Fibroblast of lung (primary cell): ENCODE results near the gene SETBP1. TPM values are rescaled to one million over a fixed set of nuclear protein-coding genes. Genes with fewer than 3 reads are reported as not detected.

Experiments
- DNase-seq, 2 donors: peaks; one replicate each; pipeline versions ENCODE4 v3.0.0 to v3.0.0-alpha.2; 2010; ENCODE audit warnings: low read depth in 2 of 2
- H2AFZ ChIP-seq: 2 replicates; pipeline ENCODE4 v1.5.1; 2012; ENCODE audit warnings: low read length, control low read depth, inconsistent platforms
- H3K27ac ChIP-seq: 2 replicates; pipeline ENCODE4 v1.5.1; 2011; ENCODE audit warnings: low read length, control low read depth; ENCODE audit not compliant: insufficient read depth
- H3K27me3 ChIP-seq: 2 replicates; pipeline ENCODE4 v1.5.1; 2011; ENCODE audit warnings: mild to moderate bottlenecking, low read length; ENCODE audit not compliant: control insufficient read depth, insufficient read depth
- H3K36me3 ChIP-seq: 2 replicates; pipeline ENCODE4 v1.5.1; 2011; ENCODE audit warnings: low read length; ENCODE audit not compliant: control insufficient read depth, insufficient read depth
- H3K4me1 ChIP-seq: 2 replicates; pipeline ENCODE4 v1.5.1; 2011; ENCODE audit warnings: low read length; ENCODE audit not compliant: control insufficient read depth, insufficient read depth; ENCODE audit errors: extremely low read depth
- H3K4me2 ChIP-seq: 2 replicates; pipeline ENCODE4 v1.5.1; 2011; ENCODE audit warnings: low read length, control low read depth; ENCODE audit not compliant: insufficient read depth; ENCODE audit errors: extremely low read depth
- H3K4me3 ChIP-seq, 4 experiments: fragments of 200-600 bp in 1 of 4; sonication (generic) in 1 of 4; replicated peaks in 1 of 4; 2 replicates each; pipeline ENCODE4 v1.5.1; 2011 to 2016; ENCODE audit warnings: low read length in 4 of 4, low read depth in 3 of 4, mild to moderate bottlenecking in 3 of 4, control low read depth in 2 of 4, inconsistent platforms in 1 of 4, mixed read lengths in 1 of 4; ENCODE audit not compliant: insufficient read depth in 1 of 4; ENCODE audit errors: control extremely low read depth in 1 of 4
- H3K79me2 ChIP-seq: 2 replicates; pipeline ENCODE4 v1.5.1; 2012; ENCODE audit warnings: mild to moderate bottlenecking, low read length, inconsistent platforms; ENCODE audit not compliant: control insufficient read depth, insufficient read depth
- H3K9ac ChIP-seq: 2 replicates; pipeline ENCODE4 v1.5.1; 2011; ENCODE audit warnings: mild to moderate bottlenecking, low read length, control low read depth; ENCODE audit not compliant: insufficient read depth
- H3K9me3 ChIP-seq: 2 replicates; pipeline ENCODE4 v1.5.1; 2012; ENCODE audit warnings: low read depth, low read length; ENCODE audit not compliant: control insufficient read depth, insufficient read depth
- H4K20me1 ChIP-seq: 2 replicates; pipeline ENCODE4 v1.5.1; 2011; ENCODE audit warnings: low read length; ENCODE audit not compliant: control insufficient read depth, insufficient read depth; ENCODE audit errors: extremely low read depth
- CTCF ChIP-seq, 2 donors: IDR thresholded peaks in 1 of 2; conservative IDR thresholded peaks in 1 of 2; 1 replicate in 1 of 2; 2 replicates in 1 of 2; pipeline ENCODE4 v1.5.1; 2011 to 2012; ENCODE audit warnings: low read length in 2 of 2, control low read depth in 1 of 2, inconsistent platforms in 1 of 2, low read depth in 1 of 2, mild to moderate bottlenecking in 1 of 2
- EZH2 ChIP-seq: IDR thresholded peaks from 2 replicates; pipeline ENCODE4 v1.5.1; 2012; ENCODE audit warnings: low read length, control low read depth, mild to moderate bottlenecking; ENCODE audit errors: missing control alignments
- polyA plus RNA-seq, 2 donors: library from polyadenylated mRNA; depleted of rRNA in 1 of 2; stranded (reverse) in 1 of 2; unstranded in 1 of 2; fragments of >200 nt; gene quantifications; 2 replicates each; pipeline ENCODE4 v1.2.1, GENCODE V29; 2011 to 2012; ENCODE audit warnings: missing spikeins in 1 of 2
- total RNA-seq: library from RNA; depleted of rRNA; stranded (reverse); fragments of >200 nt; gene quantifications from 2 replicates; pipeline ENCODE4 v1.2.1, GENCODE V29; 2014

Gene SETBP1
- total and polyA plus RNA-seq, 2 donors (not counting 1 experiment from before 2014, with no cell fraction given): 4.5 to 5.4 TPM

- Histone ChIP-seq H3K4me2 (no peak overlapping the region), H3K27ac (no peak overlapping the region), H3K4me1 (no peaks in the 10 kb centered on the region), H3K4me3 (no peak overlapping the region), H2AFZ (no peak overlapping the region), H3K9me3 (no peaks in the 10 kb centered on the region), H3K79me2 (no peaks in the 10 kb centered on the region), H3K9ac (no peak overlapping the region), H3K36me3 (no peaks in the 10 kb centered on the region), H4K20me1 (no peaks in the 10 kb centered on the region), H3K27me3 (no peaks in the 10 kb centered on the region)
- TF ChIP-seq EZH2: no peak
- no peak for TF ChIP-seq CTCF (conservative IDR thresholded peaks at IDR 0.05 in 1 of 2, IDR thresholded peaks at IDR 0.05 in 1 of 2; ENCODE audit: low read depth in 1 of 2, low read length in 2 of 2)
- DNase-seq: no peak
Measured at GRCh38 chr18:44903327-44903726, 222.6 kb downstream of the SETBP1 start.

- Histone ChIP-seq H3K36me3 (no peaks in the 10 kb centered on the region), H3K27me3 (no peaks in the 10 kb centered on the region), H3K4me3 (no peak overlapping the region), H2AFZ (no peak overlapping the region), H3K4me1 (no peaks in the 10 kb centered on the region), H3K4me2 (no peak overlapping the region), H3K9ac (no peak overlapping the region), H3K27ac (no peak overlapping the region), H3K79me2 (no peaks in the 10 kb centered on the region), H4K20me1 (no peaks in the 10 kb centered on the region), H3K9me3 (no peaks in the 10 kb centered on the region)
- no peak for TF ChIP-seq EZH2
- TF ChIP-seq CTCF (conservative IDR thresholded peaks at IDR 0.05 in 1 of 2, IDR thresholded peaks at IDR 0.05 in 1 of 2; ENCODE audit: low read depth in 1 of 2, low read length in 2 of 2): no peak
- no peak for DNase-seq
Measured at GRCh38 chr18:44904768-44905167, 224.1 kb downstream of the SETBP1 start.

- no peaks in the 10 kb centered on the region for H3K9me3 ChIP-seq
- no peak overlapping the region for H3K27ac ChIP-seq
- no peaks in the 10 kb centered on the region for H3K36me3 ChIP-seq
- DNase-seq: peak in 1 of 2 donors; percentile 23
- no peaks in the 10 kb centered on the region for H3K27me3 ChIP-seq
- no peaks in the 10 kb centered on the region for H3K4me1 ChIP-seq
- H2AFZ ChIP-seq: no peak overlapping the region
- H3K4me2 ChIP-seq: no peak overlapping the region
- H3K4me3 ChIP-seq: no peak overlapping the region
- no peak overlapping the region for H3K9ac ChIP-seq
- no peaks in the 10 kb centered on the region for H3K79me2 ChIP-seq
- TF ChIP-seq EZH2 (no peak), CTCF (conservative IDR thresholded peaks at IDR 0.05 in 1 of 2, IDR thresholded peaks at IDR 0.05 in 1 of 2; ENCODE audit: low read depth in 1 of 2, low read length in 2 of 2) (no peak)
- H4K20me1 ChIP-seq: no peaks in the 10 kb centered on the region
Measured at GRCh38 chr18:44909191-44909719, 228.6 kb downstream of the SETBP1 start.
